ENCODE measurements around the gene DCUN1D1. TPM values are rescaled to one million over a fixed set of nuclear protein-coding genes. Genes with fewer than 3 reads are reported as not detected.
"Not testable (repeated sequence)": the region's sequence is repeated elsewhere in the genome, so short reads cannot be mapped to it uniquely, and the experiment has no call there.

The DCUN1D1 gene
- total RNA-seq, 4 donors from 2014 or later = 13.8 to 26.2 (median 18.1) TPM

- Histone ChIP-seq H3K9me3 (no peaks in the 10 kb centered on the region), H3K36me3 (peaks cover 0 to 44% (median 0%) of the 10 kb centered on the region in 3 donors), H3K27me3 (no peaks in the 10 kb centered on the region), H3K4me1 (no peaks in the 10 kb centered on the region), H3K27ac (no peak overlapping the region), H3K4me3 (no peak overlapping the region)
- WGBS, 2 donors = 84 to 86% methylated on average over 4 of the region's 4 CpGs
- no peak for TF ChIP-seq EP300 (IDR thresholded peaks at IDR 0.05)
- TF ChIP-seq CTCF (IDR thresholded peaks at IDR 0.05) = no peak
- no peak for TF ChIP-seq POLR2A (IDR thresholded peaks at IDR 0.05)
- no peak for DNase-seq (ENCODE audit: low spot score in 2 of 2)
Observed at GRCh38 chr3:183008303-183008702, 28.0 kb upstream of the DCUN1D1 start.

GRCh38 chr3:183006396-183007002 is 26.2 kb upstream of the DCUN1D1 start:
- no peak for DNase-seq (ENCODE audit: low spot score in 2 of 2)
- Histone ChIP-seq H3K27me3 (no peaks in the 10 kb centered on the region), H3K4me3 (no peak overlapping the region), H3K9me3 (no peaks in the 10 kb centered on the region), H3K36me3 (peaks cover 0 to 30% (median 0%) of the 10 kb centered on the region in 3 donors), H3K27ac (no peak overlapping the region), H3K4me1 (no peaks in the 10 kb centered on the region)
- 84 to 88% methylated on average over 10 of the region's 10 CpGs for WGBS, 2 donors
- no peak for TF ChIP-seq EP300 (IDR thresholded peaks at IDR 0.05)
- no peak for TF ChIP-seq POLR2A (IDR thresholded peaks at IDR 0.05)
- TF ChIP-seq CTCF (IDR thresholded peaks at IDR 0.05) = no peak

- DNase-seq (ENCODE audit: low spot score in 2 of 2) = no peak
- Histone ChIP-seq H3K4me1 (no peaks in the 10 kb centered on the region), H3K27ac (no peak overlapping the region), H3K27me3 (no peaks in the 10 kb centered on the region), H3K4me3 (no peak overlapping the region), H3K36me3 (peaks cover 0 to 3% (median 0%) of the 10 kb centered on the region in 3 donors), H3K9me3 (peaks cover 0 to 17% (median 0%) of the 10 kb centered on the region in 4 donors)
- 100% methylated on average over 1 of the region's 1 CpG; no CpG with 5 or more reads in 1 of the 2 donors for WGBS, 2 donors
- TF ChIP-seq CTCF (IDR thresholded peaks at IDR 0.05) (no peak), EP300 (IDR thresholded peaks at IDR 0.05) (no peak), POLR2A (IDR thresholded peaks at IDR 0.05) (no peak)
Observed at GRCh38 chr3:182999767-183000166, 19.4 kb upstream of the DCUN1D1 start.

- WGBS, 2 donors = 94 to 97% methylated on average over 4 of the region's 4 CpGs
Observed at GRCh38 chr3:182993486-182994201, 13.3 kb upstream of the DCUN1D1 start.

GRCh38 chr3:182989566-182989965 is 9.2 kb upstream of the DCUN1D1 start:
- WGBS, 2 donors = 75 to 84% methylated on average over 3 of the region's 3 CpGs
- DNase-seq (ENCODE audit: low spot score in 2 of 2) = no peak
- no peak overlapping the region for H3K27ac ChIP-seq
- TF ChIP-seq CTCF (IDR thresholded peaks at IDR 0.05) (no peak), EP300 (IDR thresholded peaks at IDR 0.05) (no peak), POLR2A (IDR thresholded peaks at IDR 0.05) (no peak)
- H3K9me3 ChIP-seq = peaks cover 0 to 4% (median 2%) of the 10 kb centered on the region in 4 donors
- H3K36me3 ChIP-seq = no peaks in the 10 kb centered on the region
- H3K27me3 ChIP-seq = no peaks in the 10 kb centered on the region
- no peaks in the 10 kb centered on the region for H3K4me1 ChIP-seq
- H3K4me3 ChIP-seq = no peak overlapping the region

More at GRCh38 chr3:182993486-182994201, 13.3 kb upstream of the DCUN1D1 start:
- DNase-seq (ENCODE audit: low spot score in 2 of 2); H3K4me3 ChIP-seq; H3K4me1 ChIP-seq; H3K27ac ChIP-seq; H3K27me3 ChIP-seq; H3K36me3 ChIP-seq: not testable (repeated sequence)
- H3K9me3 ChIP-seq = peaks cover 0 to 22% (median 2%) of the 10 kb centered on the region in 4 donors

Measured in tibial nerve (tissue), 4 donors.